SK-N-DZ (cell line): ENCODE data around the gene ATXN1.

Source experiments
- DNase-seq: peaks from one replicate; pipeline ENCODE4 v3.0.0-alpha.2; 2015; ENCODE audit warnings: low spot score

Gene ATXN1

GRCh38 chr6:16743664-16744210 is 17.5 kb downstream of the ATXN1 start:
- DNase-seq: no peak

GRCh38 chr6:16742116-16742515 is 19.1 kb downstream of the ATXN1 start:
- no peak for DNase-seq

- DNase-seq: no peak
Observed at GRCh38 chr6:16741112-16742016, 19.9 kb downstream of the ATXN1 start.

GRCh38 chr6:16740097-16740496 is 21.2 kb downstream of the ATXN1 start:
- no peak for DNase-seq

GRCh38 chr6:16739329-16739801 is 21.9 kb downstream of the ATXN1 start:
- no peak for DNase-seq

GRCh38 chr6:16737925-16738324 is 23.3 kb downstream of the ATXN1 start:
- no peak for DNase-seq

GRCh38 chr6:16736856-16737775 is 24.1 kb downstream of the ATXN1 start:
- DNase-seq: no peak

- DNase-seq: no peak
Observed at GRCh38 chr6:16735014-16735413, 26.2 kb downstream of the ATXN1 start.

GRCh38 chr6:16733085-16733484 is 28.2 kb downstream of the ATXN1 start:
- no peak for DNase-seq

- no peak for DNase-seq
Observed at GRCh38 chr6:16731478-16732051, 29.7 kb downstream of the ATXN1 start.

- peak; percentile 59 for DNase-seq
Observed at GRCh38 chr6:16730738-16731477, 30.4 kb downstream of the ATXN1 start.

GRCh38 chr6:16729744-16730143 is 31.5 kb downstream of the ATXN1 start:
- DNase-seq: no peak

GRCh38 chr6:16729183-16729691 is 32.0 kb downstream of the ATXN1 start:
- DNase-seq: no peak

GRCh38 chr6:16728513-16729182 is 32.6 kb downstream of the ATXN1 start:
- no peak for DNase-seq

GRCh38 chr6:16727996-16728395 is 33.3 kb downstream of the ATXN1 start:
- DNase-seq: no peak

- DNase-seq: no peak
Observed at GRCh38 chr6:16725145-16725864, 36.0 kb downstream of the ATXN1 start.

GRCh38 chr6:16723826-16724225 is 37.4 kb downstream of the ATXN1 start:
- no peak for DNase-seq

- DNase-seq: no peak
Observed at GRCh38 chr6:16723402-16723801, 37.9 kb downstream of the ATXN1 start.

- no peak for DNase-seq
Observed at GRCh38 chr6:16722630-16723029, 38.6 kb downstream of the ATXN1 start.
